Measurements from ENCODE around the gene PSMB8.
A peak's percentile ranks its signal among the peaks of the same experiment; 100 is the strongest.
"Not testable (repeated sequence)": the region's sequence is repeated elsewhere in the genome, so short reads cannot be mapped to it uniquely, and the experiment has no call there.

PSMB8 gene

DNA sequence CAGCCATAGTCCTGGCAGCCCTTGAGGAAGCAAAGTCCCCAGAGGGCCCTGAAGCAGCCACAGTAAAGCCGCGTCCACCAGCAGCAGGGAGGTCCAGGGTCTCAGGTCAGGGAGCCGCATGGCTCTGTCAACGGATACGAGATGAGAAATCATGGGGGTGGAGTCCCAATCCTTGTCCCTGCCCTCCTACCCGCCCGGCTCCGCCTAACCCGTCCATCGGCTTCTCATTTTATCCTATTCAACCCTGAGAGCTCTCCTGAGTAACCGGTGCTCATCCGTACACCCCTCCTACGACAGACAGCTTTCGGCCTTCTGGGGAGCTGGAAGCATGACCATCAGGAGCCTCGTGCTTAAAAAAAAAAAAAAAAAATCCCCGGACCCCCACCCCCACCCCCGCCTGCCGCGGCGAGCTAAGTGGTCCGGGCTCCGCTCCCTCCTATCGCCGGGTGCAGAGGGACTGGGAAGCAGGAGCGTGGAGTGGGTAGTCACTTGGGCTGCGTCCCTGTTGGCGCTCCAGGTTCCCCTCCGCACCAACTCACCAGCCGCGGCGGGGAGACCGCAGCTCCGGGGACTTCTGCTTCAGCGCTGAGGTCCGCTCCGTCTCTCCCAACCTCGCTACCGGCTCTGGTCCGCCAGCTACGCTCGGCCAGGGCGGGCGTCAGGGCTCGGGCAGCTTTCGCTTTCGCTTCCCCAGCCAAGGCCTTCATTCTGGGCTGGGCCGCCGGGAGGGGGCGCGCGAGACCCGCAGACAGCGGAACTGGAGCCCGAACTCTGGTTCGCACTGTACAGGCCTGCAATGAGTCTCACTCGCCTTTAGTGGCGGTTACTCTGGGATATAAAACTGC lies 5.5 kb downstream of the PSMB8 start, which contains the start of gene TAP2:
TAP2 (minus strand) TSS at position 626 of the 845 bp plus-strand sequence; CDS start at position 120, 506 bp downstream.
- DNase-seq (ENCODE audit: low read depth in 2 of 2) = peak; percentile 97 to 98

DNA sequence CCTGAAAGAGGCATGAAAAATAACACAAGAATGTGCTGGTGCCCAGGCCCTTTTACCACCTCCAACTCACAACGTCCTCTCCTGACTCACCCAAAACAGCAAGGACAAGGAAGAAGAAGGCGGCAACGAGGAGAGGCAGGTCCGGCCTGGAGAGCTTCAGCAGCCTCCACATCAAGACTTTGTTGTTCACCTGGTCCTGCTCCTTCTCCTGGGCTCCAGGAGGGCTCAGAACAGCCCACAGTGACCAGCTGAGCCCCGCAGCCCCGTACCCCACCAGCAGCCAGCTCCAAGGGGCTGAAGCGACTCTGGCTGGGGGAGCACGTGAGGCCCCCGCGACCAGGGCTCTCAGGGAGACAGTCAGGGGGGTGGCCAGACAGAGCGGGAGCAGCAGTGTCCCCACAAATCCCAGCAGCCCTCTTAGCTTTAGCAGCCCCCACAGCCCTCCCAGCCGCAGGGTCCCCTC lies 6.2 kb downstream of the PSMB8 start:
- DNase-seq (ENCODE audit: low read depth in 2 of 2) = no peak

DNA sequence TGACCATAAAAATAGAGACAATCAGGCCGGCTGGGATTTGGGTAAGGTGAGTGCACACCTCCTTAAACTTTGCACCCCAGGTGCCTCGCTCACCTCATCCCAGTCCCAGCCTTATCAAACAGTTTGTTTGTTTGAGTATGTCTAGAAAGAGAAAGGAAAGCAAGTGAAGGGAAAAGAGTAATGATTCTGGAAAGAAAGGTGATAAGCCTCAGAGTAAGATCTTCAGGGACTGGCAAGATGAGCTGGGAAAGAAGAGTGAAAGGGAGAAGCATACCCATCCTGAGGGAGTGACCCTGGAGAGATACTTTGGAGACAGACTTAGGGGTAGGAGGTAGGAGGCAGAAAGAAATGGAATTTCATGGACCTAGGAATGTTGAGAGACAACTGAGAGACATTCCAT lies 7.0 kb downstream of the PSMB8 start:
- no peak for DNase-seq (ENCODE audit: low read depth in 2 of 2)

DNA sequence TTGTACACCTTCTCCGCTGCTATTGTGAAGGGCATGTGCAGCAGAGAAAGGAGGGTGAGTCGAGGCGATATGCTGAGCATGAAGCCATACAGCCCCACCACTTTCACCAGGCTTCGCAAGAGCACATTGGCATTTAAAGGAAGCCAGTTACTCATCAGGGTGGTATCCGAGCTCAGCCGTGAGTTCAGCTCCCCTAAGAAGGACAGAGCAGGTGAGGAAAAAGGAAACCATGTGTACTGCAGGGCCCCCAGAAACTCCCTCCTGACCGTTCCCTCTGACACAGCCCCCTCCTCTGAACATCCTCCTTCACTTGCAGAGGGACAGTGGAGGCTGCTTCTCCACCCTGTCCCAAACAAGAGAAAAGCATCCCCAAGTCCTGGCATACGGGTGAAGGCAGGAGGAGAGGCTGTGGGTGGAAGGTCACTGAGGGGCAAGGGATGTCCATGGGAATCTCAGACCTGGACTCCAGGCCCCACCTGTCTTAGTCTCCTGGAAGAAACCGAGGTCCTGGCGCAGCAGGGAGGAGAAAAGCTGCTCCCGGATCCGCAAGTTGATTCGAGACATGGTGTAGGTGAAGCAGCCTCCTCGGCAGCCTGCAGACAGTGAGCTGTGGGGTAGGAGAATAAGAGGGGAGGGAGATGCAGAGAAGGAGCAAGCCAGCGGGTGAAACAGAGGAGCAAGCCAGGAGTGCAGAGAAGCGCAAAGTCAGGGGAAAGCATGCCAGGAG lies 8.5 kb downstream of the PSMB8 start:
- no peak for DNase-seq (ENCODE audit: low read depth in 2 of 2)

DNA sequence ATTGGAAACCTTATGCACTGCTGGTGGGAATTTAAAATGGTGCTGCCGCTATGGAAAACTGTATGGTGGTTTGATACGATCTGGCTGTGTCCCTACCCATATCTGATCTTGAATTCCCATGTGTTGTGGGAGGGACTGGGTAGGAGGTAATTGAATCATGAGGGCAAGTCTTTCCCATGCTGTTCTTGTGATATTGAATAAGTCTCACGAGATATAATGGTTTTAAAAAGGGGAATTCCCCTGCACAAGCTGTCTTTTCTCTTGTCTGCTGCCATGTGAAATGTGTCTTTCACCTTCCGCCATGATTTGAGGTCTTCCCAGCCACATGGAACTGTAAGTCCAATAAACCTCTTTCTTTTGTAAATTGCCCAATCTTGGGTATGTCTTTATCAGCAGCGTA lies 10.2 kb downstream of the PSMB8 start:
- DNase-seq (ENCODE audit: low read depth in 2 of 2) = no peak

GRCh38 chr6:32832535-32832934 lies 11.3 kb downstream of the PSMB8 start:
- no peak for DNase-seq (ENCODE audit: low read depth in 2 of 2)

DNA sequence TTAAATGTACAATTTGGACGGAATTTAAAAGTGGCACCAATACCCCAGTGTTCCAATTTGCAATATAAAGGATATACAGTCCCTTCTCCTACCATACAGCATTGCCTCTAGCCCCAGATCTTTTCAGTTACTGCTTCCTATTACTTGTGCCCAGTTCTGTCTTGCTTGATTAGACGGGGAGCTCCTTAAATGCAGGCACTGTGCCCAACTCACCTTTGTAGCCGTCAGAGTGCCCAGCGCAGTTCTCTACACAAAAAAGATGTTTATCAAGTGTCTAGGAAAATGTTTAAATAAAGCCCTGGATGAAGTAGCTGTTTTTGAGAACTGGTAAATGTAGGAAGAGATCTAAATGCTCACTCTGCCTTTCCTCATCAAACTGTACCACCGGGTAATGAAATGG lies 12.9 kb downstream of the PSMB8 start:
- no peak for DNase-seq (ENCODE audit: low read depth in 2 of 2)

DNA sequence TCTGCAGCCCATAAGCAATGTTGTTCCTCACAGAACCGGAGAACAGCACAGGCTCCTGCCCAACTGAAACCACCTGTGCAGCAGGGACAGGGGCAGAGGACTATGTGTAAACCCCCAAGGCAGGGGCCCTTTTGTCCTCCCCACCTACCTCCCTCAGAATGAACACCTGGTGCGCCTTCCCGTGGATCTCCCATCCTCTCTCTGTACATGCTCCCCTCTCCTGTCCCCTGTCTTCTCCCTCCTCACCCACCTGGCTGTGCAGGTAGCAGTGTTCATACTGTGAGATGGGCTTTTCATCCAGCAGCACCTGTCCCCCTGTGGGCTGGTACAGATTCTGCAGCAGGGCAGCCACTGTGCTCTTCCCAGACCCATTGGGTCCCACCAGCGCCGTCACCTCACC lies 13.8 kb downstream of the PSMB8 start:
- DNase-seq (ENCODE audit: low read depth in 2 of 2) = no peak

DNA sequence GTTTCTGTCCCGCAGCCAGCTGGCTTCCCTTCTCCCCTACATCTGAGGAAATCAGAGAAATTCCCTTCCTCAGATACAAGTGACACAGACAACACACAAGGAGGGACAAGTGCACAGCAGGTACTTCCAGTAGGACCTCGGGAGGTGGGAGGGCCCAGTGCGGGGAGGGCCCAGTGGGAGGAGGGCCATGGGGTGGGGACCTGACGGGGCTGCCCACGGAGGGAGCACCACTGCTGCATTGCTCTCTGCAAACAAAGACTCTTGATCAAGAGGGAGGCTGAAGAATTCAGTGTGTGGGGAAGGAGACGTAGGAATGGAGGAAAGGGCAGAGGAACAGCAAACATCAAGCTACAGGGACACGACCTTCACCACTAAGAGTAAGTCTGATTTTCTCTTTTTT lies 14.4 kb downstream of the PSMB8 start:
- DNase-seq (ENCODE audit: low read depth in 2 of 2) = no peak

GRCh38 chr6:32827025-32827424 lies 16.8 kb downstream of the PSMB8 start:
- DNase-seq (ENCODE audit: low read depth in 2 of 2) = no peak

DNA sequence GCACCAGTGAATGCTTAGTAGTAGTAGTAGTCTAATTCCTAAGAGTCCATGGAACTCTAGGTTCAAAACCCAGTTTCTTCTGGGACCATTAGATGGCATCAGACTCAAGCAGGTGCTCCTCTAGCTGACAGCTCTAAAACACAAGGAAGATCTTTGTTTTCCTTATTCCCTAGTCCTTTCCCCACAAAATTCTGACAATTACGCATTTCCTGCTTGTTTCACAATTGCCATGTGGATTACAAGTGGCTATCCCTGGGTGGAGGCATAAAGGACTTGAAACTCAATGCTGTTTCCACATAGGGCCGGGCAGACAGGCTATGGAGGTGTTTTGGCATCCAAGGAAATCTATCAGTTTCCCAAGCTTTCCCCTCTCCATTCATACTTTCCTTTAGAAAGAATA lies 17.9 kb downstream of the PSMB8 start:
- DNase-seq (ENCODE audit: low read depth in 2 of 2) = no peak

GRCh38 chr6:32819729-32820128 lies 24.1 kb downstream of the PSMB8 start:
- no peak for DNase-seq (ENCODE audit: low read depth in 2 of 2)

DNA sequence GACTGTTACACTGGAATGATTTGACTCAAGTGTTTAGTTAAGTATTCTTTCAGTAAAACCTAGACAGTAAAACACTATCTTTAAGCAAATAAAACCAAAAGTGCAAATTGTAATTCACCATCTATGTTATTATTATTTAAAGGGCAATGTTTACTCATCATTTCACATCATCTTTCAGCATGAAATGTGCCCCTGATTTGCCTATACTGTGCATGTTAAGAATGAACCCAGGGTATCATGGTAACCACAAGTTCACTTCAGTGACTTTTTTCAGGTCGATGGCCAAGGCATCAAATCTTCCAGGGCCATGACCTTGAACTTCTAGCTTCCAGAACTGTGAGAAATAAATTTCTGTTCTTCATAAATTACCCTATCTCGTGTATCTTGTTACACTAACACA lies 25.0 kb downstream of the PSMB8 start:
- DNase-seq (ENCODE audit: low read depth in 2 of 2) = no peak

- DNase-seq (ENCODE audit: low read depth in 2 of 2) = no peak
These were observed 27.1 kb downstream of the PSMB8 start, which contains the start of gene HLA-DOB for GRCh38 chr6:32816746-32817204. TSS of gene HLA-DOB (minus strand) at chr6:32817002. CDS start at chr6:32816951, 51 bp downstream.

GRCh38 chr6:32815996-32816395 lies 27.9 kb downstream of the PSMB8 start:
- DNase-seq (ENCODE audit: low read depth in 2 of 2) = no peak

DNA sequence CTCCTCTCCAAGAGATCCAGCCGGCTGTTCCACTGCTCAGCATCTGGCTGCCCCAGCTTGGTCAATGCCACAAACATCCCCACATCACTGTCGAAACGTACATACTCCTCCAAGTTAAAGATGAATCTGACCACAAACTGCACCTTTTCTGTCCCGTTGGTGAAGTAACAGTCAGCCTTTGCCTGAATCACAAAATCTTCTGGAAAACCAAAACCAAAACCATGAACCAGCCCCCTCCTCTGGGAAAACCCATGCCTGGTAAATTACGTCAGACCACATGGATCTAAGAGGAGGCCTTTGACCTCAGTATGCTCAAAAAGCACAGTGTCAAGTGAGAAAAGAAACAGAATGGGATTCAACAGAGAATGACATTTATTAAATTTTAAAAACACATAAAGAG lies 28.7 kb downstream of the PSMB8 start:
- DNase-seq (ENCODE audit: low read depth in 2 of 2) = no peak

DNA sequence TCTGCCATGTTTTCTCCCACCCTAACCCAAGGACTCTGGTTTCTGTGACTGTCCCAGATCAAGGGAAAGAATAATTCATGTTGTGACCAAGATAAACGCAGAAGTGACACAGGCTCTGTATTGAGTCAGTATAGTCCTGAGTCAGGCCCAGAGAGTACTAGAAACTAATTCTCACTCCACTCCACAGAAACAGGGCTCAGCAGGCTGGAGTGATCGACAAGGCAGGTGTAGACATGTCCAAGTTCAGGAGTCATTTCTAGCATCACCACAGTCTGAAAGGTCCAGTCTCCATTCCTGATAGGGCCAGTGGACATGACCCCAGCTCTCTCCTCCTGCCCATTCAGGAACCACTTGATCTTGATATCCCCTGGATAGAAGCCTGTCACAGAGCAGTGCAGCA lies 29.7 kb downstream of the PSMB8 start:
- DNase-seq (ENCODE audit: low read depth in 2 of 2) = no peak

DNA sequence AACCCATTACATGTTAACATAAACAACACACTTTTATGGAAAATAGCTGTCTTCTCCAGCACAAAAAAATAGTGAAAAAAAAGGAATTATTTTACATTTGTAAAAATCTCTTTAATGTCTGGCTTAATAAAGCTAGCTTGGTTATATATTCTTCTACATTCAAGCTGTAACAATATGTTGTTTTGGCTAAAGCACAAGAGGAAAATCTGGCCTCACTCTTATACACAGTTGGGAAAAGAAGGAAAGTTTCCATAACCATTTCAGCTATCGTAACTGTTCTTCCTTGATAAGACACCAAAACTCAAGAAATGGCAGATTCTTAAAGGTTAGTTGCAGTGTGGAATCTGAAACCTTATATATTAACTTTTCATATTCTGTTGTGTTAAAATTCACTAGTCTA lies 34.7 kb downstream of the PSMB8 start:
- no peak for DNase-seq (ENCODE audit: low read depth in 2 of 2)

DNA sequence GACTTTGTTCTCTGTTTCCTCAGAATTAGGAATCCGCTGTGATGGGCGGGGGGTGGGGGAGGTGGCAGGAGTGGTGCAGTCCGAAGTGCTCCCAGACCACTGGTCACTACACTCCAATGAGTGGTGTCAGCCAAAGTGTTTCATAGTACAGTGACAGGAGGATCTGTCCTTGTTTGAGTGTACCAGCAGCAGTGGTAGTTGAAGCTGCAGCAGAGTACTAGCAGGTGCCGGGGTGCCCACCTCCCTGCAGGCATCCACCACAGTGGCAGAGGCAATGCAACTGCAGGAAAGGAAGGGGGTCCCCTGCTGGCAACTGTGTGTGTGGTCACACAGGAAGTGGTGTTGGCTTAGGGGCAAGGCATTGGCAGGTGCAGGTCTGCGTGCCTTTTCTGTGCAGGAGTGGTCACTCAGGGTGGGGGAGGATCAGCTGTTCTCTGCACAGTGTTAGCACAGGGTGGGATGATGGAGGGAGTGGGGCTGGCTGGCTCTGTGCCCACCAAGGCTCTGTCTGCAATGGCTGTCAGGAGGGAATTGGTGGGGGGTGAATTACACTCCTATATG lies 36.7 kb downstream of the PSMB8 start:
- no peak for DNase-seq (ENCODE audit: low read depth in 2 of 2)

GRCh38 chr6:32805404-32805803 lies 38.4 kb downstream of the PSMB8 start:
- DNase-seq (ENCODE audit: low read depth in 2 of 2) = not testable (repeated sequence)

GRCh38 chr6:32803416-32803815 lies 40.4 kb downstream of the PSMB8 start:
- no peak for DNase-seq (ENCODE audit: low read depth in 2 of 2)

- DNase-seq (ENCODE audit: low read depth in 2 of 2) = no peak
These were observed 44.1 kb downstream of the PSMB8 start for GRCh38 chr6:32799740-32800139.

Data from stimulated activated CD8-positive, alpha-beta memory T cell treated with anti-CD3 and anti-CD28 coated beads, Interleukin-2, amount 100 ng/mL, for 48 hours (primary cell).